OCI-LY3 (cell line): ENCODE measurements around the gene BMERB1.
A peak's percentile ranks its signal among the peaks of the same experiment; 100 is the strongest.

ENCODE experiments used
- H2AFZ ChIP-seq: fragments of 200-600, 300-600 bp; shearing (Covaris generic); 2 replicates; pipeline ENCODE4 v1.6.0; 2014; ENCODE audit warnings: antibody characterized with exemption, low read depth, low read length
- H3K27ac ChIP-seq: fragments of 200-600, 300-600 bp; sonication (generic); 2 replicates; pipeline ENCODE4 v1.5.1; 2014; ENCODE audit warnings: mild to moderate bottlenecking, low read length, moderate library complexity, mixed read lengths
- H3K27me3 ChIP-seq: fragments of 200-600, 300-600 bp; sonication (generic); 2 replicates; pipeline ENCODE4 v1.6.1; 2014; ENCODE audit warnings: low read depth, low read length, mixed read lengths
- H3K36me3 ChIP-seq: fragments of 200-600, 300-600 bp; sonication (generic); replicated peaks from 2 replicates; pipeline ENCODE3; 2014; ENCODE audit warnings: low read depth, low read length, mixed read lengths
- H3K4me1 ChIP-seq: fragments of 300-600, 200-600 bp; sonication (generic); 2 replicates; pipeline ENCODE4 v1.6.1; 2014; ENCODE audit warnings: low read length, mixed read lengths
- H3K4me2 ChIP-seq: fragments of 200-600, 300-600 bp; sonication (generic); 2 replicates; pipeline ENCODE4 v1.6.1; 2014; ENCODE audit warnings: low read length, mixed read lengths
- H3K4me3 ChIP-seq: fragments of 300-600, 200-600 bp; sonication (generic); 2 replicates; pipeline ENCODE4 v1.5.1; 2014; ENCODE audit warnings: antibody characterized with exemption, mild to moderate bottlenecking, low read length, moderate library complexity
- H3K79me2 ChIP-seq: fragments of 300-600, 200-600 bp; shearing (Covaris generic); 2 replicates; pipeline ENCODE4 v1.6.1; 2014; ENCODE audit warnings: mild to moderate bottlenecking, low read length, mixed read lengths
- H3K9ac ChIP-seq: fragments of 300-600, 200-600 bp; shearing (Covaris generic); 2 replicates; pipeline ENCODE4 v1.6.0; 2014; ENCODE audit warnings: mild to moderate bottlenecking, low read length, moderate library complexity
- H3K9me3 ChIP-seq: fragments of 200-600, 300-600 bp; shearing (Covaris generic); 2 replicates; pipeline ENCODE4 v1.6.1; 2014; ENCODE audit warnings: low read length, mixed read lengths; ENCODE audit not compliant: insufficient read depth
- H4K20me1 ChIP-seq: fragments of 200-600, 300-600 bp; sonication (generic); 2 replicates; pipeline ENCODE4 v1.6.1; 2016; ENCODE audit warnings: low read length, mixed read lengths; ENCODE audit not compliant: insufficient read depth
- EZH2phosphoT487 ChIP-seq: fragments of 200-600 bp; shearing (Covaris generic); IDR thresholded peaks from 2 replicates; pipeline ENCODE4 v1.6.1; 2018; ENCODE audit warnings: antibody characterized with exemption, mixed run types, low read depth
- TF ChIP-seq, protein P1 (sequence below): fragments of 200-600, 300-600 bp; sonication (generic); IDR thresholded peaks from 2 replicates; pipeline ENCODE4 v1.5.1; 2014; ENCODE audit warnings: antibody characterized with exemption, low read length, low read depth

BMERB1 gene

DNA sequence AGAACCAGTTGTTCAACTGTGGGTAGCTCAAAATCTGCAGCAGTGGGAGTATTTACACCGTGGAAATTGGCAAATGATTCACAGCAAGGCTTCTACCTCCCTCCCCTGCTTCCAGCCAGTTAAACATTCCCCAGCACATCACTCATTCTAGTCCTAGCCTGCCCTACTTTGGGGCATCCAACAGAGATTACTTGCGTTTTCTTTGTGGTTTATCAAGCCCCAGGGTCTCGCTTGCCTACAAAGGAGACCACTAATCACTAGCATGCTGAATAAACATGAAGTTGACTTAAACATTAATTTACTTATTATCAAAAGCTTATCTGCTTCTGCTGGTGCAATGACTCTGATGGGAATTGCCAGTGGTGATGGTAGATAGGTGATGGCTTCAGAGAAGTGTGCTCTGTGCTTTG is 114.1 kb downstream of the BMERB1 start:
- Histone ChIP-seq H2AFZ (no peak overlapping the region; the same call in 1 of the 2 replicates), H3K4me1 (peaks cover 43% of the 10 kb centered on the region), H3K4me2 (no peak overlapping the region), H3K9me3 (no peaks in the 10 kb centered on the region), H3K36me3 (no peaks in the 10 kb centered on the region), H4K20me1 (no peaks in the 10 kb centered on the region), H3K27ac (no peak overlapping the region), H3K79me2 (no peaks in the 10 kb centered on the region), H3K4me3 (no peak overlapping the region), H3K9ac (no peak overlapping the region), H3K27me3 (no peaks in the 10 kb centered on the region)
- TF ChIP-seq, protein P1, sequence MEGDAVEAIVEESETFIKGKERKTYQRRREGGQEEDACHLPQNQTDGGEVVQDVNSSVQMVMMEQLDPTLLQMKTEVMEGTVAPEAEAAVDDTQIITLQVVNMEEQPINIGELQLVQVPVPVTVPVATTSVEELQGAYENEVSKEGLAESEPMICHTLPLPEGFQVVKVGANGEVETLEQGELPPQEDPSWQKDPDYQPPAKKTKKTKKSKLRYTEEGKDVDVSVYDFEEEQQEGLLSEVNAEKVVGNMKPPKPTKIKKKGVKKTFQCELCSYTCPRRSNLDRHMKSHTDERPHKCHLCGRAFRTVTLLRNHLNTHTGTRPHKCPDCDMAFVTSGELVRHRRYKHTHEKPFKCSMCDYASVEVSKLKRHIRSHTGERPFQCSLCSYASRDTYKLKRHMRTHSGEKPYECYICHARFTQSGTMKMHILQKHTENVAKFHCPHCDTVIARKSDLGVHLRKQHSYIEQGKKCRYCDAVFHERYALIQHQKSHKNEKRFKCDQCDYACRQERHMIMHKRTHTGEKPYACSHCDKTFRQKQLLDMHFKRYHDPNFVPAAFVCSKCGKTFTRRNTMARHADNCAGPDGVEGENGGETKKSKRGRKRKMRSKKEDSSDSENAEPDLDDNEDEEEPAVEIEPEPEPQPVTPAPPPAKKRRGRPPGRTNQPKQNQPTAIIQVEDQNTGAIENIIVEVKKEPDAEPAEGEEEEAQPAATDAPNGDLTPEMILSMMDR = no peak
- TF ChIP-seq EZH2phosphoT487 = no peak

DNA sequence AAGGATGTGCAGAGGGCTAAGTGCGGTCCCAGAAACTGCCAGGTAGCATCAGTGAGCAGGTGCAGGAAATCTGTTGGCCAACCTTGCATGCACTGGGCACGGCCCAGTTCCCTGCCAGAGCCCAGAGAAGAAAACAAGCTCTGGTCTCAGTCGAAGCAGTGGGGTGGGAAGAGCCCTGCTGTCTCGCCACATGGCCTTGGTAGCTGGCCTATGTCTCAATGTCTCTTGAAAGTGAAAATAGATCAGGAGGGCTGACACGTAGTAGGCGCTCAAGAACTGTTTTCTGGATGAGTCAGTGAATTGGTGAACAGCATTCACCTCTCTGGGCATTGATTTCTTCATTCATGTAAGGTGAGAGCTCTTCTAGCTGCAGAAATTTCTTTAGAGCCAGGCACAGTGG is 118.1 kb downstream of the BMERB1 start:
- peak overlapping the region; percentile 0; the same call in 1 of the 2 replicates for H3K4me2 ChIP-seq
- no peaks in the 10 kb centered on the region for H4K20me1 ChIP-seq
- H3K79me2 ChIP-seq = no peaks in the 10 kb centered on the region
- H3K27ac ChIP-seq = no peak overlapping the region; the same call in 1 of the 2 replicates
- no peaks in the 10 kb centered on the region for H3K27me3 ChIP-seq
- H2AFZ ChIP-seq = peak overlapping the region; percentile 18
- H3K4me3 ChIP-seq = no peak overlapping the region
- TF ChIP-seq EZH2phosphoT487 = no peak
- TF ChIP-seq, protein P1 = no peak
- H3K9me3 ChIP-seq = no peaks in the 10 kb centered on the region
- peaks cover 35% of the 10 kb centered on the region for H3K4me1 ChIP-seq
- H3K36me3 ChIP-seq = no peaks in the 10 kb centered on the region
- H3K9ac ChIP-seq = no peak overlapping the region

DNA sequence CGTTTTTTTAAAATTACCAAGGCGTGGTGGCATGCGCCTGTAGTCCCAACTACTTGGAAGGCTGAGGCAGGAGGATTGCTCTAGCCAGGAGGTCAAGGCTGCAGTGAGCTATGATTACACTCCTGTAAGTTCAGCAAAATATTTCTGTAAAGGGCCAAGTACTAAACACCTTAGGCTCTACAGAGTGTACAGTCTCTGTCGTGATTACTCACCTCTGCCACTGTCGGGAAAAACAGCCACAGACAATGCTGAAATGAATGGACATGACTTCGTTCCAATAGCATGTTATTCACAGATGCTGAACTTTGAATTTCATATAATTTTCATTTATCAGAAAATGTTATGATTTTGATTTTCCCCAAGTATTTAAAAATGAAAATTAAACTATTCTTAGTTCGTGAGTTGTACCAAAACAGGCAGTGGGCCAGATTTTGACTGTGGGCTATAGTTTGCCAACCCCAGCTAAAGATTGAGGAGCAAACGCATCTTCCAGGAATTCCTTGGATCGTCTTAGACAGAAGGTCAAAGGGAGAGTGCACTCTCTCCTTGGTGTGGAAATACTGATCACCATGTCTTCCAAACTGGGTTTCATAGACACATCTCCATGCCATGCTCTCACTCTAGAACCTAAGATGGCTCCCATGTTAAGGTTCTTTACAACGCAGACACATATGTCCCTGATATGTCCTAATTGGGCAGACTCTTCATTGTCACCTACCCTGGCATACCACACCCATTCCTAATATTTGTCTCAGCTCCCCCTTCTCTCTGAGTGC is 119.1 kb downstream of the BMERB1 start:
- peaks cover 29% of the 10 kb centered on the region for H3K4me1 ChIP-seq
- no peaks in the 10 kb centered on the region for H3K79me2 ChIP-seq
- no peak overlapping the region for H3K27ac ChIP-seq
- H2AFZ ChIP-seq = no peak overlapping the region
- H3K9me3 ChIP-seq = no peaks in the 10 kb centered on the region
- no peaks in the 10 kb centered on the region for H3K36me3 ChIP-seq
- TF ChIP-seq, protein P1 = no peak
- no peak for TF ChIP-seq EZH2phosphoT487
- no peaks in the 10 kb centered on the region for H4K20me1 ChIP-seq
- H3K27me3 ChIP-seq = no peaks in the 10 kb centered on the region
- H3K9ac ChIP-seq = no peak overlapping the region
- no peak overlapping the region for H3K4me2 ChIP-seq
- no peak overlapping the region for H3K4me3 ChIP-seq

DNA sequence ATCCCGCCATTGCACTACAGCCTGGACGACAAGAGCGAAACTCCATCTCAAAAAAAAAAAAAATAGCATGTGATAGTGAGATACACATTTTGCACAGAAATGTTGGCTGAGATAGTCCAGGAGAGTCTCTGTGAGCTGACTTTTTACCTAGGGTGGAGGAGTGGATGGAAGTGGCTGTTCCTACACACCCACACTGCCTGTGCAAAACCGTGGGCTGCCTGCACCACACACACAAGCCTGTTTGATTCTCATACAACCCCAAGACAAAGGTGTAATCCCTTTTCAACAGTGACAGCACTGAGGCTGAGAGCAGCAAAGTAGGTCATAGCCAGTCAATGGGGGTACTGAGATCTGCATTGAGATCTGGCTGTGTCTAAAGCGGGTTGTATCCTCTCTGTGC is 121.7 kb downstream of the BMERB1 start:
- Histone ChIP-seq H3K9me3 (no peaks in the 10 kb centered on the region), H3K4me3 (no peak overlapping the region), H3K27me3 (no peaks in the 10 kb centered on the region), H2AFZ (no peak overlapping the region), H3K79me2 (no peaks in the 10 kb centered on the region), H4K20me1 (no peaks in the 10 kb centered on the region), H3K4me1 (peaks cover 16% of the 10 kb centered on the region), H3K4me2 (no peak overlapping the region), H3K9ac (no peak overlapping the region), H3K36me3 (no peaks in the 10 kb centered on the region), H3K27ac (no peak overlapping the region)
- no peak for TF ChIP-seq EZH2phosphoT487
- TF ChIP-seq, protein P1 = no peak
